Subcutaneous adipose tissue (tissue), 4 donors: ENCODE results near the gene SBK2. TPM values are rescaled to one million over a fixed set of nuclear protein-coding genes. Genes with fewer than 3 reads are reported as not detected.

Source experiments
- total RNA-seq, 4 donors: library from RNA; depleted of rRNA; stranded (reverse); fragments of >200 nt; gene quantifications; one replicate each; pipeline ENCODE4 v1.1.0, GENCODE V29; 2016
- TF ChIP-seq, protein P1 (sequence below): fragments of 450-650 bp; IDR thresholded peaks from one replicate; pipeline ENCODE4 v1.5.1; 2016; ENCODE audit warnings: low read depth, mild to moderate bottlenecking, control low read depth, antibody characterized with exemption, moderate library complexity

SBK2 gene
- total RNA-seq, 4 donors from 2014 or later, result not detected

DNA sequence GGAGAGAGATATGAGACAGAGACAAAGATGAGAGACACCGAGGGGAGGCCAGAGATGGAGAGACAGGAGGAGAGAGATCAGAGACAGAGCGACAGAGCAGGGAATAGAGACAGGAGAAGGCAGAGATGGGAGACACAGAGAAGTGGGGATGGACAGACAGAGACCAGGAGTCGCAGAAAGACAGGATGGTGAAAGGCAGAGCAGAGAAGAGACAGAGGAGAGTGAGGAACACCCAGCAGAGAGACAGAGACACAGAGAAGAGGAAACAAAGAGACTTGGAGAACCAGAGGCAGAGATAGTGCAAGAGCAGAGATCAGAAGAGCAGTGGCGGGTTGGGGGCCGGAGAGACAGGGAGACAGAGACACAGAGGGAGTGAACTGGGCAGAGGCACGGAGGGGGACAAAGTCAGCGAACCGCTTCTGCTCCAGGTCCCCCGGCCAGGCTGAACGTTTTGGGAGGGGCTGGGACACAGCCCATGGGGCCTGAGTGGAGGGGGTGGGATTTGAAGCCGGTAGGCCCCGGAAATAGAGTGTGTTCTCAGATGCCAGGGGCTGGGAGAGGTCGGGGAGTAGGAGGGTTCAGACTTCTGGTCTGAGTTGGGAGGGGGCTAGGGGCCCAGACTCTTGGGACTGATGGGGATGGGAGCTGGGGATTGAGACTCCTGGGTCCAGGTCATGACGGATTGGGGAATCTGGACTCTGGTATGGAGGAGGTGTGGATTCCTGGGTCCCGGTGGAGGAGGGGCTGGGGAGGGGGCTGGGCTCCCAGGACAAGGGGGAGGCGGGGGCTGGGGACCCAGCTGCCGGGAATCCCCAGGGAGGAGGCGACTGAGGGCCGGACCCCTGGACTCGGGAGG lies 43.1 kb upstream of the SBK2 start:
- TF ChIP-seq, protein P1, sequence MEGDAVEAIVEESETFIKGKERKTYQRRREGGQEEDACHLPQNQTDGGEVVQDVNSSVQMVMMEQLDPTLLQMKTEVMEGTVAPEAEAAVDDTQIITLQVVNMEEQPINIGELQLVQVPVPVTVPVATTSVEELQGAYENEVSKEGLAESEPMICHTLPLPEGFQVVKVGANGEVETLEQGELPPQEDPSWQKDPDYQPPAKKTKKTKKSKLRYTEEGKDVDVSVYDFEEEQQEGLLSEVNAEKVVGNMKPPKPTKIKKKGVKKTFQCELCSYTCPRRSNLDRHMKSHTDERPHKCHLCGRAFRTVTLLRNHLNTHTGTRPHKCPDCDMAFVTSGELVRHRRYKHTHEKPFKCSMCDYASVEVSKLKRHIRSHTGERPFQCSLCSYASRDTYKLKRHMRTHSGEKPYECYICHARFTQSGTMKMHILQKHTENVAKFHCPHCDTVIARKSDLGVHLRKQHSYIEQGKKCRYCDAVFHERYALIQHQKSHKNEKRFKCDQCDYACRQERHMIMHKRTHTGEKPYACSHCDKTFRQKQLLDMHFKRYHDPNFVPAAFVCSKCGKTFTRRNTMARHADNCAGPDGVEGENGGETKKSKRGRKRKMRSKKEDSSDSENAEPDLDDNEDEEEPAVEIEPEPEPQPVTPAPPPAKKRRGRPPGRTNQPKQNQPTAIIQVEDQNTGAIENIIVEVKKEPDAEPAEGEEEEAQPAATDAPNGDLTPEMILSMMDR, result no peak

DNA sequence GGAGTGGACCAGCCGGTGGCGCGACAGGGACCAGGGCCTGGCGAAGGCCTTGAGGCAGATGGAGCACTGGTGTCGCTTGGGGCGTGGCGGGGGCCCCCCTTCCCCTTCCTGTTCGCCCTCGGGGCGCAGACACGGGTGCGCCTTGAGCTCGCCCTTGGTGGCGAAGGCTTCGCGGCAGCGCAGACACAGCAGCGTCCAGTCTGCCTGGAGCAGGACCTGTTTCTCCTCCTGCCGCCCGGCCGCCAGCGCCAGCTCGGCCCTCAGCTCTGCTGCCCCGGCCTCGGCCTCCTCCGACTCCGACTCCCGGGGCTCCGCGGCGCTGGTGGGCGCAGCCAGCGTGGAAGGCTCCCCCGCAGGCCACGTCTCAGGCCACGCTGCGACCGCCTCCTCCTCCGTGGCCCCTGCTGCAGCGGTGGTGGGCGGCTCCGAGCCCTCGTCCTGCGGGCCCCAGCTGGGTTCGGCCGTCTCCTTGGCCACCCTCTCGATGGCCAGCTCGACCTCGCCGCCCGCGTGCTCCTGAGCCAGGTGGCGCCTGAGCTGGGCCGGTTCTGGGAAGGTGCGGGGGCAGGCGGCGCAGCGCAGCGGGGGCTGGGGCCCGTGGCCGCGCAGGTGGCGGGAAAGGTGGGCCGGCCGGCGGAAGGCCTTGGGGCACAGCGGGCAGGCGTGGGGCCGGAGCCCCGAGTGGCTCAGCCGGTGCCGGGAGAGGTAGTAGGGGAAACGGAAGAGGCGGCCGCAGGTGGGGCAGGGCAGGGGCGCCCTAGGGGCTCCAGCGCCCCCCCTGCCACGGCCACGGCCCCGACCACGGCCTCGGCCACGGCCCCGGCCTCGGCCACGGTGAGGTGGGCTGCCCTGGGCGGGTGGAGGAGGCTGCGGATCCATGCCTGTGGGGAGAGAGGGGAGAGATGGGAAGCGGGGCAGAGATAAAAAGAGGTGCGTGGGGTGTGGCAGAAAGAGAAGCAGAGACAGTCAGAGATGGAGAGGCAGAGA lies 42.1 kb upstream of the SBK2 start:
- TF ChIP-seq, protein P1, result no peak

DNA sequence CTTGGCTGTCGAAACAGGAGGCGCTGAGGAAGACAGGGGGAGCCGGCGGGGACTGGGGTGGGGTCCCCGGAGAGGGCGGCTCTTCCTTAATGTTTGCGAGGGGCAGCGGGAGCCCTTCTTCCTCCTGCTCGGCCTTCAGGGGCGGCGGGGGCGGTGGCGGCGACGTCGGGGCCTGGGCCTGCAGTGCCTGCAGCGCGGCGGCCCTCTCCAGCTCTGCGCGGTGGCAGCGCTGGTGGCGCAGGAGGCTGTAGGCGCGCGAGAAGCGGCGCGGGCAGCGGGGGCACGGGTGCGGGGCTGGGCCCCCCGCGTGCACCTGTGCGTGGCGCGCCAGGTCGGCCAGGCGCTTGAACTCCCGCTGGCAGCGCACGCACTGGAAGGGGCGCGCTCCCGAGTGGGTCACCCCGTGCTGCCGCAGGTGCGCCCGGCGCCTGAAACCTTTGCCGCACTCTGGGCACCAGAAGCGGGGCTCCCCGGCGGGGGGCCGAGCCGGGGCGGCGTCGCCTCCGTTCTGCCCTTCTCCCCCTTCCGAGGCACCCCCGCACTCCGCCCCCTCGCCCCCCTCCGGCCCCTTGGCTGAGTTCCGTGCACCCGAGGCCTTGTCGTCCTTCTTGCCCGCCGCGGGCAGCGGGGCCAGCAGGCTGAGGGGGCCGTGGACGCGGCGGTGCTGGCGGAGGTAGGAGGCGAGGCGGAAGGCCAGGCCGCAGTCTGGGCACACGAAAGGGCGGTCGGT lies 41.3 kb upstream of the SBK2 start:
- TF ChIP-seq, protein P1, result no peak

DNA sequence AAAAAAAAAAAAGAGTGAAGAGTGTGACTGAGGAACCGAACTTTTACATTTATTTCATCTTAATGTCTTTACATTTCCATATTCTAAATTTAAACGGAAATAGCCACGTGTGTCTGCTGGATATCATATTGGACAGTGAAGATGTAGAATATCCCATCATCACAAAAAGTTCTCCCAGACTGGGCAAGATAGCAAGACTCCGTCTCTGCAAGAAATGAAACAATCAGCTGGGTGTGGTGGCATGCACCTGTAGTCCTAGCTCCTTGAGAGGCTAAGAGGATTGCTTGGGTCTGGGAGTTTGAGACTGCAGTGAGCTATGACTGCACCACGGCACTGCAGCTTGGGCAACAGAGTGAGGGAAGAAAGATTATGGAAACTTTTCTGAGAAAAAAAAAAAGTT lies 39.8 kb upstream of the SBK2 start:
- TF ChIP-seq, protein P1, result no peak

DNA sequence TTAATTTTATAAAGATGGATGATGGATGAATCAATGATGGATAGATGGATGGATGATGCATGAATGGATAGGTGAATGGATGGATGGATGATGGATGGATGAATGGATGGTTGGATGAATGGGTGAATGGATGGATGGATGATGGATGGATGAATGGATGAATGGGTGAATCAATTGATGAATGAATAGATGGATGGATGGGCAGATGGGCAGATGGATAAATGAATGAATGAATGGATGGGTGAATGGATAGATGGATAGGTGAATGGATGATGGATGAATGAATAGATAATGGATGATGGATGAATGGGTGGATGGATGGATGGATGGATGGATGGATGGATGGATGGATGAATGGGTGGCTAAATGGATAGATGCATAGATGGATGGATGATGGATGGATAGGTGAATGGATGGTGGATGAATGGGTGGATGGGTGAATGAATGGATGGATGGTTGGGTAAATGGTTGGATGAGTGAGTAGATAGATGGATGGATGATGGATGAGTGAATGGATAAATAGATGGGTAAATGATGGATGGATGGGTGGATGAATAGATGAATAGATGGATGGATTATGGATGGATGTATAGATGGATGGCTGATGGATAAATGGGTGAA lies 30.9 kb upstream of the SBK2 start:
- TF ChIP-seq, protein P1, result no peak

DNA sequence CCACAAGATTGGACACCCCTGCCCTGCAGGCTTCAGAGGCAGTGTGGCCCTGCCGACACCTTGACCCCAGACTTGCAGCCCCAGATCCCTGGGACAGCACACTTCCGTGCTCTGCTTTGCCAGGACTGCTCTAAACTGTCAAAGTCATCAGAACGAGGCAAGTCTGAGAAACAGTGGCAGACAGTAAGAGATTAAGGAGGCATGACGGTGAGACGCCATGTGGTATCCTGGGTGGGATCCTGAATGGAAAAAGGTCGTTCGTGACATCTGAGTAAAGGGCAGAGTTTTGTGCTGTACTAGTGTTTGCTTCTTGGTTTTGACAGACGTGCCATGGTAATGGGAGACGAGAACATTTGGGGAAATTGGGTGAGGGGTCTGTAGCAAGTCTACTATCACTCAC lies 29.9 kb upstream of the SBK2 start:
- TF ChIP-seq, protein P1, result no peak
